Activated gamma-delta T cell (primary cell): ENCODE results near the gene CLDN2.
"Not testable (repeated sequence)": the region's sequence is repeated elsewhere in the genome, so short reads cannot be mapped to it uniquely, and the experiment has no call there.

Source experiments
- DNase-seq: peaks from one replicate; lab custom pipeline; 2025; lab: John Stamatoyannopoulos, UW

CLDN2 gene

GRCh38 chrX:106963111-106963510, 42.9 kb downstream of the CLDN2 start:
- no peak for DNase-seq

- DNase-seq = no peak
Measured at GRCh38 chrX:106964290-106964689, 44.1 kb downstream of the CLDN2 start.

GRCh38 chrX:106966547-106966946, 46.3 kb downstream of the CLDN2 start:
- not testable (repeated sequence) for DNase-seq

- DNase-seq = no peak
Measured at GRCh38 chrX:106972896-106973295, 52.7 kb downstream of the CLDN2 start.

DNA sequence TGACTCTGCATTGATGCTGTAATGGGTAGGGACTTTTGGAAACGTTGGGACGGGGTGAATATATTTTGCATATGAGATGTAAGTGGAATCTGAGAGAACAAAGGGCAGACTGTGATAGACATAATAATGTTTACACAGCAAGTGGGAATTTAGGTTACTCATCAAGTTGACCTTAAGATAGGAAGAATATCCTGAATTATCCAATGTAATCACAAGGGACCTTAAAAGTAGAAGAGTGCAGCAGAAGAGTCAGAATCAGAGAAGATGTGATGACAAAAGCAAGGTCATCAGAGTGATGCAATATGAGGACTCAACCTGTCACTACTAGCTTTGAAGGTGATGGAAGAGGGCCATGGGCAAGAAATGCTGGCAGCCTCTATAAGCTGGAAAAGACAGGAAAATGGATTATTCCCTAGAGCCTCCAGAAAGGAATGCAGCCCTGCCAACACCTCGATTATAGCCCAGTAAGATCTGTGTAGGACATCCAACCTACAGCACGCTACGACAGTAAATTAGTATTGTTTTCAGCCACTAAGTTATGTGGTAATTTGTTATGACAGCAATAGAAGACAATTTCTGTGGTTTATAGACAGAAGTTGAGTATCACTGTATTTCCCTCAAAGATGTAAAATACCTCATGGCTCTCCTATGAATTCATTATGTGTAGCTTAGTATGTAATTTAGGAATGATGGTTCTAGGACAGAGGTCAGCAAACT, 53.4 kb downstream of the CLDN2 start:
- DNase-seq = no peak

DNA sequence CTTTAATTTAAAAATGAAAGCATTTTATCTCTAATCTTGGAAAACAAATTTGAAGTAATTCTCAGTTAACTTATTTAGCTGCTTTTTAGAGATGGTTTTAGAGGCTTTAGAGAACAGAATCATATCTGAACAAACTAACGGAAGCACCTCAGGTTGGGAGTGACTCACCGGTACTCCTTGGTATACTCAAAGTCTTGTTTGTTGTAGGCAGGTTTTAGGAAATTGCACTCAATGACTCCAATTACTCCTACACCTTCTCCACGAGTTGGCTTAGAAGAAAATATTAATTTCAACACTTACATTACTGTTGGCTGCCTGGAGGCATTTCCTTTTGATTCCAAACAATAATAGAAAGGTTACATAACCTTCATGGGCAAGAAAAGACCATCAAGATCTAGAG, 56.2 kb downstream of the CLDN2 start:
- no peak for DNase-seq
